GM12878 (cell line): ENCODE data around the gene R3HDM1.

ENCODE experiments used
- ASH2L ChIP-seq: fragments of 300-600, 200-600 bp; sonication (generic); IDR thresholded peaks from 2 replicates; pipeline ENCODE4 v1.6.1; 2017; ENCODE audit warnings: low read depth, mild to moderate bottlenecking, borderline replicate concordance
- CREM ChIP-seq: IDR thresholded peaks from 2 replicates; pipeline ENCODE4 v1.6.1; 2014; ENCODE audit warnings: antibody characterized with exemption, low read depth
- DPF2 ChIP-seq: fragments of 450-650 bp; IDR thresholded peaks from 2 replicates; pipeline ENCODE4 v1.6.1; 2017; ENCODE audit warnings: mild to moderate bottlenecking
- KDM1A ChIP-seq: fragments of 200-600 bp; sonication (generic); IDR thresholded peaks from 2 replicates; pipeline ENCODE4 v1.6.1; 2016; ENCODE audit warnings: borderline replicate concordance
- MEF2A ChIP-seq: IDR thresholded peaks from 2 replicates; pipeline ENCODE4 v1.6.1; 2011; ENCODE audit warnings: low read depth, mild to moderate bottlenecking, low read length, moderate library complexity; ENCODE audit not compliant: insufficient read depth
- NR2F1 ChIP-seq: fragments of 450-650 bp; conservative IDR thresholded peaks from 2 replicates; pipeline ENCODE4 v1.6.1; 2017; ENCODE audit warnings: mild to moderate bottlenecking
- TF ChIP-seq, protein P1 (sequence below), 3 experiments: IDR thresholded peaks in 2 of 3; conservative IDR thresholded peaks in 1 of 3; 2 replicates each; pipeline ENCODE4 v1.5.1; 2011; ENCODE audit warnings: low read depth in 3 of 3, low read length in 3 of 3, mild to moderate bottlenecking in 3 of 3, control low read depth in 2 of 3, moderate library complexity in 2 of 3, inconsistent platforms in 1 of 3, mixed read lengths in 1 of 3; ENCODE audit not compliant: control insufficient read depth in 2 of 3, insufficient read depth in 1 of 3; ENCODE audit errors: extremely low read depth in 1 of 3
- TF ChIP-seq, protein P2 (sequence below): fragments of 450-650 bp; conservative IDR thresholded peaks from 2 replicates; pipeline ENCODE4 v1.6.1; 2017; ENCODE audit warnings: mild to moderate bottlenecking, moderate library complexity

DNA sequence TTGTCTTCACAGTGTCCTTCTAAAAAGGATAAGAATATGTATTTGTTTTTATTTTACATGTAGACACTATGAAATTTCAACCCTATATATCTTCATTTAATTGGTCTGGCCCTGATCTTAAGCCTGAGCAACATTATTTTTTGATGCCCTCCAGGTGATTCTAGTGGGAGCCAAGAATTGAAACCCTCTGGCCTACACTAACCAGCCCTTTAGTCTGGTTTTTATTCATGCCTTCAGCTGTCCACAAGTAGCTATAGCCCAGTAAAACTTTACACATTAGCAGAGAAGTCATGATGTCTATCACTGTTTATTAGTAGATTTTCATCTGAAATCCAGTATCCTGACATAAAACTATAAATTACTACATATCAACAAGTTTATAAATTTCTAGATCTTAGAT lies 157.7 kb downstream of the R3HDM1 start:
- TF ChIP-seq CREM = no peak
- no peak for TF ChIP-seq DPF2
- TF ChIP-seq MEF2A = no peak
- TF ChIP-seq NR2F1 = no peak
- TF ChIP-seq, protein P1, sequence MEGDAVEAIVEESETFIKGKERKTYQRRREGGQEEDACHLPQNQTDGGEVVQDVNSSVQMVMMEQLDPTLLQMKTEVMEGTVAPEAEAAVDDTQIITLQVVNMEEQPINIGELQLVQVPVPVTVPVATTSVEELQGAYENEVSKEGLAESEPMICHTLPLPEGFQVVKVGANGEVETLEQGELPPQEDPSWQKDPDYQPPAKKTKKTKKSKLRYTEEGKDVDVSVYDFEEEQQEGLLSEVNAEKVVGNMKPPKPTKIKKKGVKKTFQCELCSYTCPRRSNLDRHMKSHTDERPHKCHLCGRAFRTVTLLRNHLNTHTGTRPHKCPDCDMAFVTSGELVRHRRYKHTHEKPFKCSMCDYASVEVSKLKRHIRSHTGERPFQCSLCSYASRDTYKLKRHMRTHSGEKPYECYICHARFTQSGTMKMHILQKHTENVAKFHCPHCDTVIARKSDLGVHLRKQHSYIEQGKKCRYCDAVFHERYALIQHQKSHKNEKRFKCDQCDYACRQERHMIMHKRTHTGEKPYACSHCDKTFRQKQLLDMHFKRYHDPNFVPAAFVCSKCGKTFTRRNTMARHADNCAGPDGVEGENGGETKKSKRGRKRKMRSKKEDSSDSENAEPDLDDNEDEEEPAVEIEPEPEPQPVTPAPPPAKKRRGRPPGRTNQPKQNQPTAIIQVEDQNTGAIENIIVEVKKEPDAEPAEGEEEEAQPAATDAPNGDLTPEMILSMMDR (IDR thresholded peaks at IDR 0.05 in 2 of 3, conservative IDR thresholded peaks at IDR 0.05 in 1 of 3; ENCODE audit: control insufficient read depth in 2 of 3, extremely low read depth in 1 of 3, insufficient read depth in 1 of 3, low read depth in 3 of 3, low read length in 3 of 3) = no peak
- TF ChIP-seq, protein P2, sequence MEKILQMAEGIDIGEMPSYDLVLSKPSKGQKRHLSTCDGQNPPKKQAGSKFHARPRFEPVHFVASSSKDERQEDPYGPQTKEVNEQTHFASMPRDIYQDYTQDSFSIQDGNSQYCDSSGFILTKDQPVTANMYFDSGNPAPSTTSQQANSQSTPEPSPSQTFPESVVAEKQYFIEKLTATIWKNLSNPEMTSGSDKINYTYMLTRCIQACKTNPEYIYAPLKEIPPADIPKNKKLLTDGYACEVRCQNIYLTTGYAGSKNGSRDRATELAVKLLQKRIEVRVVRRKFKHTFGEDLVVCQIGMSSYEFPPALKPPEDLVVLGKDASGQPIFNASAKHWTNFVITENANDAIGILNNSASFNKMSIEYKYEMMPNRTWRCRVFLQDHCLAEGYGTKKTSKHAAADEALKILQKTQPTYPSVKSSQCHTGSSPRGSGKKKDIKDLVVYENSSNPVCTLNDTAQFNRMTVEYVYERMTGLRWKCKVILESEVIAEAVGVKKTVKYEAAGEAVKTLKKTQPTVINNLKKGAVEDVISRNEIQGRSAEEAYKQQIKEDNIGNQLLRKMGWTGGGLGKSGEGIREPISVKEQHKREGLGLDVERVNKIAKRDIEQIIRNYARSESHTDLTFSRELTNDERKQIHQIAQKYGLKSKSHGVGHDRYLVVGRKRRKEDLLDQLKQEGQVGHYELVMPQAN = no peak
- no peak for TF ChIP-seq KDM1A
- no peak for TF ChIP-seq ASH2L
